HEK293 (cell line): ENCODE results near the gene GPR157.

Source experiments
- CTCF ChIA-PET: fragments of 350-600 bp; formaldehyde crosslinking; extraction: SDS; loops from one replicate; lab custom pipeline; 2021; ENCODE audit warnings: antibody characterized with exemption; lab: Yijun Ruan, JAX
- POLR2A ChIA-PET: fragments of 300-600 bp; formaldehyde crosslinking; extraction: SDS; loops from one replicate; lab custom pipeline; 2020; ENCODE audit warnings: antibody characterized with exemption, inconsistent platforms; lab: Yijun Ruan, JAX
- H3K27ac ChIP-seq: fragments of 200-500 bp; sonication (Bioruptor generic); 2 replicates; pipeline ENCODE4 v1.5.1; 2014; ENCODE audit warnings: low read depth, low read length, control low read depth, inconsistent platforms; ENCODE audit errors: extremely low read depth
- H3K36me3 ChIP-seq, 2 experiments: fragments of 200-500 bp in 1 of 2; sonication (Bioruptor generic) in 1 of 2; 1 replicate in 1 of 2; 2 replicates in 1 of 2; pipeline ENCODE4 v1.5.1; 2014 to 2017; ENCODE audit warnings: inconsistent platforms in 2 of 2, low read length in 2 of 2; ENCODE audit not compliant: control insufficient read depth in 2 of 2, insufficient read depth in 1 of 2
- H3K4me1 ChIP-seq: fragments of 200-500 bp; sonication (Bioruptor generic); 2 replicates; pipeline ENCODE4 v1.5.1; 2014; ENCODE audit warnings: mild to moderate bottlenecking, low read length, inconsistent platforms; ENCODE audit not compliant: control insufficient read depth, insufficient read depth
- H3K4me3 ChIP-seq: 2 replicates; pipeline ENCODE4 v1.5.1; 2011; ENCODE audit warnings: low read depth, mild to moderate bottlenecking, control low read depth, low read length, moderate library complexity
- H3K9me3 ChIP-seq: fragments of 200-500 bp; sonication (Bioruptor generic); 2 replicates; pipeline ENCODE4 v1.5.1; 2014; ENCODE audit warnings: low read depth, low read length, inconsistent platforms; ENCODE audit not compliant: control insufficient read depth, insufficient read depth
- ATF2 ChIP-seq: fragments of 450-650 bp; formaldehyde crosslinking; IDR thresholded peaks from 2 replicates; pipeline ENCODE4 v1.5.1; 2016; ENCODE audit warnings: missing biosample characterization, missing genetic modification characterization, low read depth
- GLIS2 ChIP-seq: fragments of 450-650 bp; formaldehyde crosslinking; IDR thresholded peaks from 2 replicates; pipeline ENCODE4 v1.5.1; 2016; ENCODE audit warnings: missing biosample characterization, missing genetic modification characterization
- KLF17 ChIP-seq: fragments of 450-650 bp; formaldehyde crosslinking; IDR thresholded peaks from 2 replicates; pipeline ENCODE4 v1.5.1; 2016; ENCODE audit warnings: missing biosample characterization, missing genetic modification characterization
- KLF9 ChIP-seq: fragments of 450-650 bp; formaldehyde crosslinking; IDR thresholded peaks from 2 replicates; pipeline ENCODE4 v1.5.1; 2016; ENCODE audit warnings: missing biosample characterization, missing genetic modification characterization, low read depth
- PRDM2 ChIP-seq: fragments of 450-650 bp; formaldehyde crosslinking; IDR thresholded peaks from 2 replicates; pipeline ENCODE4 v1.5.1; 2016; ENCODE audit warnings: missing biosample characterization, missing genetic modification characterization, borderline replicate concordance
- ZBTB48 ChIP-seq: fragments of 450-650 bp; formaldehyde crosslinking; IDR thresholded peaks from 2 replicates; pipeline ENCODE4 v1.5.1; 2016; ENCODE audit warnings: missing biosample characterization, missing genetic modification characterization
- ZNF114 ChIP-seq: fragments of 450-650 bp; formaldehyde crosslinking; IDR thresholded peaks from 2 replicates; pipeline ENCODE4 v1.5.0; 2017; ENCODE audit warnings: missing biosample characterization, missing genetic modification characterization
- ZNF121 ChIP-seq: fragments of 450-650 bp; formaldehyde crosslinking; IDR thresholded peaks from 2 replicates; pipeline ENCODE4 v1.5.1; 2016; ENCODE audit warnings: missing biosample characterization, missing genetic modification characterization
- ZNF157 ChIP-seq: fragments of 450-650 bp; formaldehyde crosslinking; IDR thresholded peaks from 2 replicates; pipeline ENCODE4 v1.5.1; 2016; ENCODE audit warnings: missing biosample characterization, missing genetic modification characterization
- ZNF248 ChIP-seq: fragments of 450-650 bp; formaldehyde crosslinking; IDR thresholded peaks from 2 replicates; pipeline ENCODE4 v1.5.1; 2017; ENCODE audit warnings: missing biosample characterization, missing genetic modification characterization
- ZNF292 ChIP-seq: fragments of 450-650 bp; formaldehyde crosslinking; IDR thresholded peaks from 2 replicates; pipeline ENCODE4 v1.5.1; 2016; ENCODE audit warnings: low read depth, missing biosample characterization, missing genetic modification characterization, borderline replicate concordance
- ZNF501 ChIP-seq: fragments of 450-650 bp; formaldehyde crosslinking; IDR thresholded peaks from 2 replicates; pipeline ENCODE4 v1.5.1; 2016; ENCODE audit warnings: missing biosample characterization, missing genetic modification characterization
- ZNF513 ChIP-seq: fragments of 450-650 bp; IDR thresholded peaks from 2 replicates; pipeline ENCODE4 v1.5.1; 2018; ENCODE audit warnings: missing biosample characterization, missing genetic modification characterization
- ZNF544 ChIP-seq: fragments of 450-650 bp; formaldehyde crosslinking; IDR thresholded peaks from 2 replicates; pipeline ENCODE4 v1.5.0; 2017; ENCODE audit warnings: missing biosample characterization, missing genetic modification characterization
- ZNF580 ChIP-seq: fragments of 450-650 bp; formaldehyde crosslinking; IDR thresholded peaks from 2 replicates; pipeline ENCODE4 v1.5.1; 2016; ENCODE audit warnings: missing biosample characterization, missing genetic modification characterization
- ZNF645 ChIP-seq: fragments of 450-650 bp; formaldehyde crosslinking; IDR thresholded peaks from 2 replicates; pipeline ENCODE4; 2016; ENCODE audit warnings: missing biosample characterization, missing genetic modification characterization
- ZNF747 ChIP-seq: fragments of 450-650 bp; formaldehyde crosslinking; IDR thresholded peaks from 2 replicates; pipeline ENCODE4 v1.5.1; 2016; ENCODE audit warnings: missing biosample characterization, missing genetic modification characterization
- ZNF777 ChIP-seq: fragments of 450-650 bp; formaldehyde crosslinking; IDR thresholded peaks from 2 replicates; pipeline ENCODE4 v1.5.1; 2017; ENCODE audit warnings: missing biosample characterization, missing genetic modification characterization, borderline replicate concordance
- ZNF837 ChIP-seq: fragments of 450-650 bp; formaldehyde crosslinking; IDR thresholded peaks from 2 replicates; pipeline ENCODE4 v1.5.1; 2016; ENCODE audit warnings: missing biosample characterization, missing genetic modification characterization
- ZXDB ChIP-seq: fragments of 450-650 bp; formaldehyde crosslinking; IDR thresholded peaks from 2 replicates; pipeline ENCODE4 v1.5.1; 2016; ENCODE audit warnings: missing biosample characterization, missing genetic modification characterization

Gene GPR157

GRCh38 chr1:9121496-9122409 is 7.1 kb downstream of the GPR157 start (continued):
- TF ChIP-seq ZNF747 (tag by site-specific recombination): no peak

- CTCF ChIA-PET: interaction anchor here (0.6 to 0.7 kb wide), 2 partner anchors 10 to 14 kb away, joined by 4 to 7 read pairs; no protein-coding TSS in a partner anchor
- H3K4me1 ChIP-seq: no peaks in the 10 kb centered on the region; the same call in 1 of the 2 replicates
- TF ChIP-seq ZNF837 (no peak), ZBTB48 (tag by site-specific recombination) (no peak), ZNF580 (tag by site-specific recombination) (no peak), ZNF501 (tag by site-specific recombination) (no peak), ZNF777 (tag by site-specific recombination) (no peak), ZNF121 (tag by site-specific recombination) (no peak), KLF9 (tag by site-specific recombination) (no peak)
Measured at GRCh38 chr1:9120312-9120958, 8.5 kb downstream of the GPR157 start.

GRCh38 chr1:9119745-9120144 is 9.2 kb downstream of the GPR157 start:
- H3K36me3 ChIP-seq: peaks cover 0 to 12% of the 10 kb centered on the region in 2 experiments; a peak in 1 of 3 replicates
- no peak overlapping the region for H3K27ac ChIP-seq
- no peaks in the 10 kb centered on the region for H3K9me3 ChIP-seq
- no peaks in the 10 kb centered on the region; the same call in 1 of the 2 replicates for H3K4me1 ChIP-seq
- CTCF ChIA-PET: no interaction called here
- POLR2A ChIA-PET: no interaction called here
- H3K4me3 ChIP-seq: no peak overlapping the region
- TF ChIP-seq ZNF157 (no peak), GLIS2 (tag by site-specific recombination) (no peak), ZNF645 (tag by site-specific recombination) (no peak), ZNF114 (tag by site-specific recombination) (no peak), ZNF248 (tag by site-specific recombination) (no peak), KLF17 (no peak), ZXDB (tag by site-specific recombination) (no peak), PRDM2 (tag by site-specific recombination) (no peak), ZNF292 (no peak), ZNF544 (no peak), ZNF513 (tag by site-specific recombination) (no peak), ATF2 (no peak)

More at GRCh38 chr1:9120312-9120958, 8.5 kb downstream of the GPR157 start:
- Histone ChIP-seq H3K36me3 (peaks cover 0 to 12% of the 10 kb centered on the region in 2 experiments; a peak in 1 of 3 replicates), H3K27ac (no peak overlapping the region), H3K9me3 (no peaks in the 10 kb centered on the region), H3K4me3 (no peak overlapping the region)
- POLR2A ChIA-PET: no interaction called here
